Measurements from ENCODE around the gene NXPE2.

Gene NXPE2

DNA sequence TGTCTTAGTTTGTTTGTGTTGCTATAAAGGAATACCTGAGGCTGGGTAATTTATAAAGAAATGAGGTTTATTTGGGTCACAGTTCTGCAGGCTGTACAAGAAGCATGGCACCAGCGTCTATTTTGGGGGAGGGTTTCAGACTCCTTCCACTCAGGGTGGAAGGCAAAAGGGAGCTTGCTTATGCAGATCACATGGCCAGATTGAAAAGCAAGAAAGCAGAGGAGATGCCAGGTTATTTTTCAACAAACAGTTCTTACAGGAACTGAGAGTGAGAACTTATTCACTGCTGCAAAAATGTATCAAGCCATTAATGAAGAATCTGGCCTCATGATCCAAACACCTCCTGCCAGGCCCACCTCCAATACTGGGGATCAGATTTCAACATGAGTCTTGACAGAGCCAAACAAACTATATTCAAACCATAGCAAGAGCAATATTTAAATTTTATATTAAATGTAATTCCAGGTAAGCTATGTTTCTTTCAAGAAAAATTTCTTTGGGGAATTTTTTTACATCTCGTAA lies 66.9 kb downstream of the NXPE2 start:
- DNase-seq (ENCODE audit: low spot score): no peak

DNA sequence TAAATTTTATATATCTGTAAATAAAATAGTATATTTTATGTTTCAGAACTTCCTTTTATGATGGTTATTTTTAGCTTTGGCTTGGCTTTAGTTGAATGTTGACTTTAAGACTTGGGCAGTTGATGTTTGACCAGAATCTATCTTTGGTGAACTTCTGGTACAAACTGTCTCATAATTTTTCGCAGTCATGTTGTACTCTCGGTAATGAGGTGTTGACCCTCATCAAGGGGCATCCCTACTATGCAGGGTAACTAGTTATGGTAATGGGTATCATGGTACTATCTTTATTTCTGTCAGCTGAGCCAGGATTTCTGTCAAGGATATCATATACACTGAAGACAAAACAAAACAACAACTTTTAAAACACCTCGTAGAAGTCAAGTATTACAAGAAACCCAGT lies 67.7 kb downstream of the NXPE2 start:
- DNase-seq (ENCODE audit: low spot score): no peak

All from COLO829 (cell line).